Testis (tissue), 3 donors: ENCODE measurements around the gene TESK2. TPM values are rescaled to one million over a fixed set of nuclear protein-coding genes. Genes with fewer than 3 reads are reported as not detected.

Experiments used
- DNase-seq: peaks from one replicate; pipeline ENCODE4 v3.0.0-alpha.2; 2019
- H3K27ac ChIP-seq, 2 donors: fragments of 200-600 bp; sonication (generic); one replicate each; pipeline ENCODE4 v1.5.1; 2019
- H3K27me3 ChIP-seq: fragments of 200-600 bp; sonication (generic); one replicate; pipeline ENCODE4 v1.5.1; 2019
- H3K36me3 ChIP-seq: fragments of 200-600 bp; sonication (generic); one replicate; pipeline ENCODE4 v1.5.1; 2017; ENCODE audit warnings: low read depth; ENCODE audit errors: missing control alignments
- H3K4me1 ChIP-seq: fragments of 200-600 bp; sonication (generic); one replicate; pipeline ENCODE4 v1.5.1; 2019
- H3K4me3 ChIP-seq, 2 donors: fragments of 200-600 bp; sonication (generic); one replicate each; pipeline ENCODE4 v1.5.1; 2017 to 2019
- H3K9me3 ChIP-seq: fragments of 200-600 bp; sonication (generic); one replicate; pipeline ENCODE4 v1.5.1; 2017
- CTCF ChIP-seq, 3 experiments: fragments of 450-650 bp in 2 of 3; fragments of 200-600 bp in 1 of 3; sonication (generic) in 1 of 3; IDR thresholded peaks; one replicate each; pipeline ENCODE4 v1.5.1; 2016 to 2019; ENCODE audit warnings: antibody characterized with exemption in 3 of 3, mild to moderate bottlenecking in 2 of 3, moderate library complexity in 1 of 3
- POLR2A ChIP-seq: fragments of 450-650 bp; IDR thresholded peaks from one replicate; pipeline ENCODE4 v1.6.1; 2017; ENCODE audit warnings: antibody characterized with exemption, mild to moderate bottlenecking, moderate library complexity
- WGBS, 2 donors: methylation state at CpG; one replicate each; pipeline ENCODE4 v1.1.5; 2018; 5-methylcytosine and 5-hydroxymethylcytosine counted together
- intact Hi-C: fragments of 100-400 bp; cut with DNase I; formaldehyde crosslinking; loops from one replicate; pipeline ENCODE4 v1.15.1; 2023; ENCODE audit warnings: low total_unique reads
- polyA plus RNA-seq: library from polyadenylated mRNA; stranded (reverse); fragments of 350-450 nt; fragmentation: Illumina TruSeq; extraction: RNeasy Lipid Tissue Mini Kit (QIAGEN cat#74804); gene quantifications from one replicate; pipeline ENCODE4 v1.2.3, GENCODE V29; 2014; ENCODE audit warnings: low read depth, low replicate concordance; ENCODE audit not compliant: insufficient read depth
- total RNA-seq, 2 donors: library from RNA; depleted of rRNA; stranded (reverse); fragments of >200 nt; gene quantifications; one replicate each; pipeline ENCODE4 v1.2.3, GENCODE V29; 2016

Gene TESK2
- total and polyA plus RNA-seq, 3 donors from 2014 or later: 14.3 to 22.7 (median 20.9) TPM

GRCh38 chr1:45346473-45346872 lies 144.5 kb downstream of the TESK2 start:
- no peak for TF ChIP-seq CTCF (IDR thresholded peaks at IDR 0.05)
- TF ChIP-seq POLR2A: no peak
- H3K27me3 ChIP-seq: no peaks in the 10 kb centered on the region
- 81 to 92% methylated on average over 2 of the region's 2 CpGs for WGBS, 2 donors
- peaks cover 26% of the 10 kb centered on the region for H3K4me1 ChIP-seq
- peak; percentile 3 for DNase-seq
- H3K27ac ChIP-seq: no peak overlapping the region
- H3K9me3 ChIP-seq: no peaks in the 10 kb centered on the region
- H3K4me3 ChIP-seq: no peak overlapping the region
- no peaks in the 10 kb centered on the region for H3K36me3 ChIP-seq
- intact Hi-C loops: no loop called here

- H3K36me3 ChIP-seq: no peaks in the 10 kb centered on the region
- intact Hi-C loops: no loop called here
- TF ChIP-seq CTCF (IDR thresholded peaks at IDR 0.05): no peak
- no peak for TF ChIP-seq POLR2A
- no peak for DNase-seq
- no peaks in the 10 kb centered on the region for H3K27me3 ChIP-seq
- H3K9me3 ChIP-seq: no peaks in the 10 kb centered on the region
- H3K4me3 ChIP-seq: no peak overlapping the region
- H3K27ac ChIP-seq: no peak overlapping the region
- 93 to 97% methylated on average over 11 to 13 of the region's 13 CpGs for WGBS, 2 donors
- peaks cover 28% of the 10 kb centered on the region for H3K4me1 ChIP-seq
These were observed 145.9 kb downstream of the TESK2 start for GRCh38 chr1:45345014-45345413.

GRCh38 chr1:45344499-45344898 lies 146.5 kb downstream of the TESK2 start:
- Histone ChIP-seq H3K27me3 (no peaks in the 10 kb centered on the region), H3K9me3 (no peaks in the 10 kb centered on the region), H3K4me3 (no peak overlapping the region), H3K4me1 (peaks cover 28% of the 10 kb centered on the region), H3K27ac (no peak overlapping the region), H3K36me3 (no peaks in the 10 kb centered on the region)
- no peak for DNase-seq
- WGBS, 2 donors: 100% methylated on average over 1 to 2 of the region's 2 CpGs
- TF ChIP-seq POLR2A (no peak), CTCF (IDR thresholded peaks at IDR 0.05) (no peak)
- intact Hi-C loops: no loop called here

- Histone ChIP-seq H3K36me3 (no peaks in the 10 kb centered on the region), H3K27ac (peak overlapping the region; percentile 90 to 91), H3K4me1 (peaks cover 16% of the 10 kb centered on the region), H3K4me3 (peak overlapping the region; percentile 71 to 82), H3K27me3 (no peaks in the 10 kb centered on the region), H3K9me3 (no peaks in the 10 kb centered on the region)
- no peak for DNase-seq
- TF ChIP-seq POLR2A: no peak
- no peak for TF ChIP-seq CTCF (IDR thresholded peaks at IDR 0.05)
- intact Hi-C loops: no loop called here
- 20 to 25% methylated on average over 6 of the region's 6 CpGs for WGBS, 2 donors
These were observed 150.0 kb downstream of the TESK2 start for GRCh38 chr1:45340816-45341466.
